Astrocyte (in vitro differentiated cells and primary cell): ENCODE measurements around the gene CHCT1.

ENCODE experiments used
- EZH2 ChIP-seq: IDR thresholded peaks from 2 replicates; pipeline ENCODE4 v1.6.1; 2012; ENCODE audit warnings: mild to moderate bottlenecking, low read length, inconsistent platforms; ENCODE audit not compliant: insufficient read depth
- TF ChIP-seq, protein P1 (sequence below): IDR thresholded peaks from 2 replicates; pipeline ENCODE4 v1.5.1; 2011; ENCODE audit warnings: low read depth, mild to moderate bottlenecking, inconsistent platforms, low read length, moderate library complexity; ENCODE audit not compliant: insufficient read depth

GRCh38 chr17:60442271-60443173 is 20.2 kb downstream of the CHCT1 start:
- TF ChIP-seq, protein P1, sequence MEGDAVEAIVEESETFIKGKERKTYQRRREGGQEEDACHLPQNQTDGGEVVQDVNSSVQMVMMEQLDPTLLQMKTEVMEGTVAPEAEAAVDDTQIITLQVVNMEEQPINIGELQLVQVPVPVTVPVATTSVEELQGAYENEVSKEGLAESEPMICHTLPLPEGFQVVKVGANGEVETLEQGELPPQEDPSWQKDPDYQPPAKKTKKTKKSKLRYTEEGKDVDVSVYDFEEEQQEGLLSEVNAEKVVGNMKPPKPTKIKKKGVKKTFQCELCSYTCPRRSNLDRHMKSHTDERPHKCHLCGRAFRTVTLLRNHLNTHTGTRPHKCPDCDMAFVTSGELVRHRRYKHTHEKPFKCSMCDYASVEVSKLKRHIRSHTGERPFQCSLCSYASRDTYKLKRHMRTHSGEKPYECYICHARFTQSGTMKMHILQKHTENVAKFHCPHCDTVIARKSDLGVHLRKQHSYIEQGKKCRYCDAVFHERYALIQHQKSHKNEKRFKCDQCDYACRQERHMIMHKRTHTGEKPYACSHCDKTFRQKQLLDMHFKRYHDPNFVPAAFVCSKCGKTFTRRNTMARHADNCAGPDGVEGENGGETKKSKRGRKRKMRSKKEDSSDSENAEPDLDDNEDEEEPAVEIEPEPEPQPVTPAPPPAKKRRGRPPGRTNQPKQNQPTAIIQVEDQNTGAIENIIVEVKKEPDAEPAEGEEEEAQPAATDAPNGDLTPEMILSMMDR: no peak
- TF ChIP-seq EZH2: no peak
